HG03103 (cell line): ENCODE measurements around the gene ADAMTS3.

Experiments
- ATAC-seq: cut with Tn5 transposase; IDR thresholded peaks from one replicate; pipeline ENCODE4 v1.9.1; 2021; ENCODE audit warnings: low read depth; ENCODE audit not compliant: unreplicated experiment

Gene ADAMTS3

GRCh38 chr4:72568959-72569718 lies at the start of gene ADAMTS3:
TSS of gene ADAMTS3 (minus strand) at chr4:72569221. CDS start at chr4:72568762, 459 bp downstream.
- ATAC-seq, result no peak

DNA sequence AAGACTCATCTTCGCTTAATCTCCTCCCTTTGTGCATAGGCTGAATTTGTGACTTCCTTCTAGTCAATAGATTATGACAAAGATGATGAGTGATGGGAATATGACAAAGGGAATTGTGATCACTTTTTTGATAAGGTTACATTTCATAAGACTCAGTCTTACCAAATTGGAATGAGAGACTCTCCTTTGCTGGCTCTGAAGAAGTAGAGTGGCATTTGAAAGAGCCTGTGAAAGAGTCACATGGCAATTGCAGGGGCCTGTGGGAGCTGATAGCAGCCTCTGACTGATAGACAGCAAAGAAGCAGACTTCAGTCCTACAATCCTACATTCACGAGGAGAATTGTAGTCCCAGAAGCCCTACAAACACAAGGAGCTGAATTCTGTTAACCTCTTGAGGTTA lies 44.9 kb upstream of the ADAMTS3 start:
- no peak for ATAC-seq

GRCh38 chr4:72606751-72607150 lies 37.7 kb upstream of the ADAMTS3 start:
- no peak for ATAC-seq

GRCh38 chr4:72604324-72604723 lies 35.3 kb upstream of the ADAMTS3 start:
- no peak for ATAC-seq

DNA sequence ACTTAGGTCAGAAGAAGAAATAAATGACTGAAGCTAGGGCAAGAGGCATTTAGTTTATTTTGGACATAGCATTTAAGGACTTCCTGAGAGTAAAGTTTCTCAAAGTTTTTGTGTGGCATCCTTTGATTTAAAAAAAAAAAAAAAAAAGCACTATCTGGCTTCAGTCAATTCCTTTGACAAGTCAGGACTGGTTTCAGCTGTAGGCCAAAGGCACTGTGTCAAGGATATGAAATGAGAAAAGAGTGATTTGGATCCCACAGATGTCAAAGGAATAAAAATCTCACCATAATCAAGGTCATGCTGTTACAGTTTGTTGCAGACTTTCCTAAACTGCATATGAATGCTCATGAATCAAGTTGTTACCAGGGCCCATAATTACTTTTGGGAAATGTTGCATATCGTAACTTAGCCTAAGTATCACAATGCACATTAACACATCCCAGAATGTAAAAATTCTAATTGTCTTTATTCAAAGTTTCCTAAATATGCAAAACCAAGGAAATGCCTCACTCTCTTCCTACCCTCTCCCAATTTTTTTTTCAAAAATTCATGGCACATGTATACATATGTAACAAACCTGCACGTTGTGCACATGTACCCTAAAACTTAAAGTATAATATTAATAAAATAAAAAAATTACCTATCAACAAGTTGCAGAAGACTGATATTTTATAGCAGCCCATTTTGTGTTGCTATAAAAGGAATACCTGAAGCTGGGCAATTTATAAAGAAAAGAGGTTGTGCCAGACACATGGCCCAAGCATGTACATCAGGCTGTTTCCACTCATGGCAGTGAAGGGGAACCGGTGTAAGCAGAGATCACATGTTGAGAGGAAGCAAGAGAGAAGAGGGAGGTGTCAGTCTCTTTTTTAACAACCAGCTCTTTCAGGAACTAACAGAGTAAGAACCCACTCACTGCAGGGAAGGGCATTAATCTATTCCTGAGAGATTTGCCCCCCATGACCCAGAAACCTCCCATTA lies 33.7 kb upstream of the ADAMTS3 start:
- ATAC-seq, result no peak

- no peak for ATAC-seq
These were observed 22.8 kb upstream of the ADAMTS3 start for GRCh38 chr4:72591547-72592454.

DNA sequence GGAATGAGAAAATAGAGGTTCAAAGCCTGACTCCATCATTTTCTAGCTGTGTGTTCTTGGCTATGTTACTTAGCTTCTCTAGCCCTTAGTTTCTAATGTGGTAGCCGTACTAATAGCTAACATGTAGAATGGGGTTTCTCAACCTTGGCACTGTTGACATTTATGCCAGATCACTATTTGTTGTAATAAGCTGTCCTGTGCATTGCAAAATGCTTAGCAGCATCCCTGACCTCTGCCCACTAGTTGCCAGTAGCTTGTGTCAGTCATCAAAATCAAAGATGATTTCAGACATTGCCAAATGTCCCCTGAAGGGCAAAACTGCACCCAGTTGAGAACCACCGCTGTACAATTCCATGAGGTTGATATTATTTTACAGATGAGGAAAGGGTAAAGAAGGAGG lies 18.3 kb upstream of the ADAMTS3 start:
- no peak for ATAC-seq

GRCh38 chr4:72582853-72583252 lies 13.8 kb upstream of the ADAMTS3 start:
- no peak for ATAC-seq

- ATAC-seq, result no peak
These were observed 8.2 kb upstream of the ADAMTS3 start for GRCh38 chr4:72577211-72577610.

GRCh38 chr4:72571337-72571736 lies 2.3 kb upstream of the ADAMTS3 start:
- no peak for ATAC-seq

GRCh38 chr4:72569719-72570235 lies 756 bp upstream of the ADAMTS3 start:
- no peak for ATAC-seq

DNA sequence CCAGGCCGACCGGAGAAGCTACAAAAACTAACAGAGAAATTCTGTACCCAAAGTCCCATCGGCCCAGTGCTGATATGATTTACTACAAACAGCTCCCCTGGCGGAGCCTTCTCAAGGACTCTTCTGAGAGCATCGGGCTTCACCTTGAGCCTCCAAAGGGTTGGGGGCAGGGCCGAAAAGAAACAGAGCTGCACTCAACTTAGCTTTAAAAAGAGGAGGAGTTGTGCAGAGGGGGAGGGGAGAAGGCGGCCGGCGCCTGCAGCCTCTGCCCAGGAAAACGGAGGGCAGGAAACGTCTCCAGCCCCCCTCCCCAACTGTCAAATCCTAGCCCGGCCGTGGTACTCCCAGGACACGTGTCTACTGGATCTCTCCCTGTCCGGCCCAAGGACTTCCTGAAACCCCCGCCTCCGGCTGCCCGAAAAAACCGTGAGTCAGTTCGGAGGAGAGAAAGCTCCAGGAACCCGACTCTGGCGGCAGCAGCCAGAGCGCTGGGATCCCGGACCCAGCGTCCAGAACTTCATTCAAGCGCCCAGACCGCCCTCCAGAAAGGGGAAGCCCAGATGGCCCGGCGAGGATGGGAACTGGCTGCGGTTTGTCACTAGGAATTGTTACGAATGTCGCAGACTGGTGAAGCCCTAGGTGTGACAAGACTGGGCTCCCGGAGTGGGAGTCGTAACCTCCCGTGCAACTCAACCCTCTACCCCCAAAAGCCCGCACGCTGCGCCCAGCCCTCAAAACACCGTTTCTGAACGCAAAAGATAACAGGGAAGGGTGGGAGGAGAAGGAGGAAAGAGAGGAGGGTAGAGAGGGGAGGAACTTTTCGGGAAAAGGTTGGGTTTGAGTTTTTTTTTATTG lies 973 bp downstream of the ADAMTS3 start:
- ATAC-seq, result no peak

GRCh38 chr4:72567036-72567435 lies 2.0 kb downstream of the ADAMTS3 start:
- no peak for ATAC-seq

GRCh38 chr4:72566464-72566972 lies 2.5 kb downstream of the ADAMTS3 start:
- no peak for ATAC-seq

DNA sequence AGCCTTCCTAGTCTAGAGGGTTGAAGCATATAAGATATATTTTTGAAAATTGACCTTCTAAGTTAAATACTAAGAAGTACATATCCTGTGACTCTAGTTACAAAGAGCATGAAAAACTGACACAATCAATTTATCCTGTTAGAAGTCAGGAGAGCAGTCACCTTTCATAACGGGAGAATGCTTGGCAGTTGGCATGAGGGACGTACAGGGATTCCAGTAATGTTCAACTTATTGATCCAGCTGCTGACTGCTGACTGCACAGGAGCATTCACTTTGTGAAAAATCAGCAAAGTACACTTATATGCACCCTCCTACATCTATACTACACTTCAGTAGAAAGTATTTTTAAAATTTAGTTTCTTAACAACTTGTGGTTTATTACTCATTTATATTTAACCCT lies 4.2 kb downstream of the ADAMTS3 start:
- no peak for ATAC-seq

- ATAC-seq, result no peak
These were observed 4.8 kb downstream of the ADAMTS3 start for GRCh38 chr4:72564184-72564583.

DNA sequence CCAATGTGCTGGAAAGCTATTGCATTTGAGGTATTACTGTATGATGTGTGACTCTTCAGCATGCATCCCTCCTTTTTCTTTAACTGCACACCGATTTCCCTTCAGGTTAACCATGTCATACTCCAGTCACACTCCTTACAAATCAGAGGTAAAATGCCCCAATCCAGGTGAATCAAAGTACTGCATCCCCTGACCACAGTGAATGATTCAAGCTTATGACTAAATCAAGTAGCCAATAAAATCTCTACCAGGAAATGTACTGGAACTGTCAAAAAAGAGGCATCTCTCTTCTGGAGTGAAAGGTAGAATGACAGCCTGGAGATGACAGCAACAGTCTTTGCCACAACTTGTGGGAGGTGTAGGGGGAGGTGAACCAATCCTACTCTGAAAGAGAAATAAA lies 10.4 kb downstream of the ADAMTS3 start:
- ATAC-seq, result no peak

- ATAC-seq, result no peak
These were observed 12.0 kb downstream of the ADAMTS3 start for GRCh38 chr4:72557021-72557420.

- ATAC-seq, result no peak
These were observed 13.6 kb downstream of the ADAMTS3 start for GRCh38 chr4:72555377-72555831.
